ENCODE measurements around the gene ITSN2.
"Not testable (repeated sequence)": the region's sequence is repeated elsewhere in the genome, so short reads cannot be mapped to it uniquely, and the experiment has no call there.

Gene ITSN2

DNA sequence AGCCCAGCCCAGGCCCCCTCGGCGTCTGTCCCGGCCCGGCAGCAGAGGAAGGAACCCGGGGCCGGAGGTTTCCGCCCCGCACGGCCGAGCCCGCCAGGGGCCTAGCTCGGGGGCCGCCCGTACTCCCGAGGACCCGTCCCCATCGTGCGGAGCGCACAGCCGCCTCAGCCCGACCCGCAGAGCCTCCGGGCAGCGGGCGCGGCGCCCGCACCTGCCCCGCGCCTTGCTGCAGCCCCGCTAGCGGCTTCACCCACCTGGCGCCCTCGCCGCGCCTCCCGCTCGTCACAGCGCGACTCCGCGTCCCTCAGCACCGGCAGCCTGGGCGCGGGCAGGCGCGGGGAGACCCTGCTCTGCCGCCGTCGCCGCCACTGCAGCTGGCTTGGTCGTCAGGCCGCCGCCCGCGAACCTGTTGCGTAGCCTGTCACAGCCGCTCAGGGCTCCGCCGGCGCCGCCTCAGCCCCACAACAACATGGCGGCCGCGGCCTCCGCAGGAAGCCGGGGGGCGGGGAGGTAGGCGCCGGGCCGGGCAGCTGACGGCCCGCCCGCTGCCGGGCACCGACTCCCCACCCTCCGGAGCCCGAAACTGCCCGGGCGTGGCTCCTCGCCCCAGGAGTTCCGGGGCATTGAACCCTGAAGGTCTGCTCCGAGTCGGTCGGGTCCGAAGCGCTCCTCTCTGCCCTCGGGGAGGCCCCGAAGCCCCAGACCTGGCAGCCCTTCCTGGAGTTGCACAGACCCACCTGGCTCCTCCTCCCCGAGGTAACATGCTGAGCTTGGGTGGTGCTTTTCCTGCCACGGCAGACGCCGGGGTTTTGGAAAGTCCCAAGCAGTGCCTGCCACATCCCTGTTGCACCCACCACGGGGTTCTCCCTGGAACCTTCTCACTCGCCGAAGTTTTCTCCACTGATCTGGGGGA lies at the start of gene ITSN2:
TSS of gene ITSN2 (minus strand) at position 487 of the 913 bp plus-strand sequence. CDS start 32,454 bp downstream, outside the sequence.
- H3K4me3 ChIP-seq (ENCODE audit: low read depth, low read length) = peak within 1 kb of the TSS; percentile 85

DNA sequence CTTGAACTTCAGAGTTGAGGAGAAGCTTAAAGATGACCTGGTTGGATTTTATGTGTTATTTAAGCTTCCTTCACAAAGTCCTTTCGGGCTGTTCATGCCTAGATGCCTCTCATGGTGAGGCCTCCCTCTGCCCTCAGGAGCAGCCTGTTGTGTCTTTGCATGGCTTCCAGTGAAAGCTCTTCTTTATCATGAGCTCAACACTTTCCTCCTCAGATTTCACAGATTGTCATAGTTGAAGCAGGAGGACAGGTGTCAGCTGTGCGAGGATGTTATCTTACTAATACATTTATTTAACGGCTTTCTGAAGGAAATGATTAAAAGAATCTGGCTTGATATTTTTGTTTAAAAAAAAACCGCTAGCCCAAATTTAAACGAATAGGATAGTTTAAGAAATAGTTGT lies 48.8 kb upstream of the ITSN2 start:
- H3K4me3 ChIP-seq (ENCODE audit: low read depth, low read length) = no peak overlapping the region
- DNase-seq (ENCODE audit: low read depth) = peak; percentile 20

More for the DNA sequence above, at the start of gene ITSN2:
- DNase-seq (ENCODE audit: low read depth) = no peak

DNA sequence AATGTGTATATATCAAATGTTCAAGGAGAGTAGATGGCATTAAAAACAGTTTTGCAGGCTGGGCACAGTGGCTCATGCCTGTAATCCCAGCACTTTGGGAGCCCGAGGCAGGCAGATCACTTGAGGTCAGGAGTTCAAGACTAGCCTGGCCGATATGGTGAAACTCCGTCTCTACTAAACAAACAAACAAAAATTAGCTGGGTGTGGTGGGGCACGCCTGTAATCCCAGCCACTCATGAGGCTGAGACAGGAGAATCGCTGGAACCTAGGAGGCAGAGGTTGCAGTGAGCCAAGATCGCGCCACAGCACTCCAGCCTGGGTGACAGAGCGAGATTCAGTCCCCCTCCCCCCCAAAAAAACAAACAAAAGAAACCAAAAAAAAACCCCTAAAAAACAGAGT lies 48.4 kb upstream of the ITSN2 start:
- DNase-seq (ENCODE audit: low read depth); H3K4me3 ChIP-seq (ENCODE audit: low read depth, low read length): not testable (repeated sequence)

DNA sequence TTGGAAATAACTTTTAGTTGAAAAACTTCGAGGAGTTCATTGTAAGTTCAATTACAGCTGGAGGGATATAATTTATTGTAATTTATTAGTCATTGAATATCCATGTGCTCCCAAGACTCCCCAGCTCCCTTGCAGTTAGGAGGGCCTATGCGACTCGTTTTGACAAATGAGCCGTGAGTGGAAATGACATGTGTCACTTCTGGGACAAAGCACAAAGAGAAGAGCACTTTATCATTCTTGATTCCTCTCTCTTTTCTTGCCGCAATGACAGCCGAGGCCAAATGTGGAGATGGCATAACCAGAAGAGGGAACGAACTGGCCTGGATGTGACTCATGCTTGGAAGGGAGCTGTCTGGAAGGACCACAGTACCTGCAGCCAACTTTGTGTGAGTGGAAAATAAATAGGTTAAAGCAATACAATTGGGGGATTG lies 44.2 kb upstream of the ITSN2 start:
- DNase-seq (ENCODE audit: low read depth) = peak; percentile 14

DNA sequence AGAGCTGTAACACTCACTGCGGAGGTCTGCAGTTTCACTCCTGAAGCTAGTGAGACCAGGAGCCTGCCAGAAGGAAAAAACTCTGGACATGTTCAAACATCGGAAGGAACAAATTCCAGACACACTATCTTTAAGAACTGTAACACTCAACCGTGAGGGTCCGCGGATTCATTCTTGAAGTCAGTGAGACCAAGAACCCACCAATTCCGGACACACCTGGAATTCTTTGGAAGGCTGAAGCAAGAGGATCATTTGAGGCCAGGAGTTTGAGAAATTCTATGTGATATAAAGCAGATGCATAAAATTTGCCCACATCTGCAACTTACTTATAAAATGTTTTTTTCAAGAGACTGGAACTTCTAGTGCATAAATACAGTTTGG lies 43.5 kb upstream of the ITSN2 start:
- no peak for DNase-seq (ENCODE audit: low read depth)

More for the DNA sequence above, 44.2 kb upstream of the ITSN2 start:
- H3K4me3 ChIP-seq (ENCODE audit: low read depth, low read length) = no peak overlapping the region

DNA sequence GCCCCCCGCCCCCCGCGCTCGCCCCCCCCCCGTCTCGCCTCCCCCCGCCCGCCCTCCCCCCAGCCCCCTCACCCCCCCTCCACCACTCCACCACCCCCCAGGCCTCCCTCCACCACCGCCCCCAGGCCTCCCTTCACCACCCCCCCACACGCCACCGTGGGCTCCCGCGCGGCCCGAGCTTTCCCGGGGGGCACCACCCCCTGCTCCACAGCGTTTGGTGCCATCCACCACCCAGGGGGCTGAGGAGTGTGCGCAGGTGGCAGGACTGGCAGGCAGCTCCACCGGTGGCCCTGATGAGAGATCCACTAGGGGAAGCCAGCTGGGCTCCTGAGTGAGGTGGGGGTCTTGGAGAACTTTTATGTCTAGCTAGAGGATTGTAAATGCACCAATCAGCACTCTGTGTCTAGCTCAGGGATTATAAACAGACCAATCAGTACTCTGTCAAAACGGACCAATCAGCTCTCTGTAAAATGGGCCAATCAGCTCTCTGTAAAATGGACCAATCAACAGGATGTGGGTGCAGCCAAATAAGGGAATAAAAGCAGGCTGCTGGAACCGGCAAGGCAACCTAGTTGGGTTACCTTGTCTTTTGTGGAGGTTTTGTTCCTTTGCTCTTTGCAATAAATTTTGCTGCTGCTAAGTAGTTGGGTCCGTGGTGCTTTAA lies 43.0 kb upstream of the ITSN2 start:
- DNase-seq (ENCODE audit: low read depth) = no peak
- H3K4me3 ChIP-seq (ENCODE audit: low read depth, low read length) = no peak overlapping the region

More for the DNA sequence above, 43.5 kb upstream of the ITSN2 start:
- no peak overlapping the region for H3K4me3 ChIP-seq (ENCODE audit: low read depth, low read length)

DNA sequence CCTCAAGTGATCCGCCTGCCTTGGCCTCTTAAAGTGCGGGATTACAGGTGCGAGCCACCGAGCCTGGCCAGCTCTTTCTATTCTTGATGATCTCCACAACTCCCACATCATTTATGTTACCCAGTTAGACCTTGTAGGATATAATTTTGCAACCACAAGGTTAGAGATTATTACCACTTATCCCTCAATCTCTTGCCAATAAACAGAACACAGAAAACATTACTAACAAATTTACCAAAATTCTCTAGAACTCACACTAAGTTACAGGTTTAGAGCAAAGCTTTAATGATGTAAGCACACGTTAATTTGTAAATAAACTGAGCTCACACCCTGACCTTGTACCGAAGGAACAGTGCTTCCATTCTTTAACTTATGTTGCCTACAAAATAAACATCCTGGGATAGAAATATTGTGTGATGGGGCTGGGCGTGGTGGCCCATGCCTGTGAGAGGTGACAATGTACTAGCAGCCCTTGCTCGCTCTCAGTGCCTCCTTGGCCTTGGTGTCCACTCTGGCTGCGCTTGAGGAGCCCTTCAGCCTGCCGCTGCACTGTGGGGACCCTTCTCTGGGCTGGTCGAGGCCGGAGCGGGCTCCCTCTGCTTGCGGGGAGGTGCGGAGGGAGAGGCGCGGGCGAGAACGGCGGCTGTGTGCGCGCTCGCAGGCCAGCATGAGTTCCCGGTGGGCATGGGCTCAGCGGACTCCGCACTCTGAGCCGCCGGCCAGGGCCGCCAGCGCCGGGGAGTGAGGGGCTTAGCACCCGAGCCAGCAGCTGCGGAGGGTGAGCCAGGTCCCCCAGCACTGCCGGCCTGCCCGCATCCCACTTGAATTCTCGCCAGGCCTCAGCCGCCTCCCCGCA lies 42.1 kb upstream of the ITSN2 start:
- peak overlapping the region; percentile 30 for H3K4me3 ChIP-seq (ENCODE audit: low read depth, low read length)
- DNase-seq (ENCODE audit: low read depth) = no peak

DNA sequence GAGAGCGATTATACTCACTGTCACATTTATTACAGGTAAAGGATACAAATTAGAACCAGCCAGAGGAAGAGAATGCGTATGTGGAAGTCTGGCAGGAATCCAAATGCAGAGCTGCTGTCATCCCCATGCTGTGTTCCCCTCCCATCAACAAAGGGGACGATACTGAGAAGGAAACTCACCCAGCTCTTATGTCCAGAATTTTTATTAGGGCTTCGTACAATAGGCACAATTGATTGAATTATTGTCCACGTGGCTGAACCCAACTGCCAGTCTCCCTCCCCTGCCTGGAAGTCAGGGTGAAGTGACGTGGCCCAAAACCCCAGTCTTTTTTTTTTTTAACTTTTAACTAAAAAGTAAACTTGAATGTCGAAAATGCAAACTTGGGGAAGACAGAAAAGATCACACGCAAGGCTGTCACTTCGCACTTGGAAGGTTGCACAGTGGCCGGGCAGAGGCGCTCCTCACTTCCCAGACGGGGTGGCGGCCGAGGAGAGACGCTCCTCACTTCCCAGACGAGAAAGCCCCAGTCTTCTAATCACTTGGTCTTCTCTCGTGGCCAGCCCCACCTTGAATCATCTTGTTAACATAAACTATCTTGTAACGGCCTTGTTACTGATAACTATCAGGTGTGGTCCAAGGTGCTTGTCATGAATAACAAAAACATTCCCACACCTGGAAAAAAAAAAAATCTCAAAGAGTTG lies 40.0 kb upstream of the ITSN2 start:
- DNase-seq (ENCODE audit: low read depth) = no peak
- H3K4me3 ChIP-seq (ENCODE audit: low read depth, low read length) = no peak overlapping the region

DNA sequence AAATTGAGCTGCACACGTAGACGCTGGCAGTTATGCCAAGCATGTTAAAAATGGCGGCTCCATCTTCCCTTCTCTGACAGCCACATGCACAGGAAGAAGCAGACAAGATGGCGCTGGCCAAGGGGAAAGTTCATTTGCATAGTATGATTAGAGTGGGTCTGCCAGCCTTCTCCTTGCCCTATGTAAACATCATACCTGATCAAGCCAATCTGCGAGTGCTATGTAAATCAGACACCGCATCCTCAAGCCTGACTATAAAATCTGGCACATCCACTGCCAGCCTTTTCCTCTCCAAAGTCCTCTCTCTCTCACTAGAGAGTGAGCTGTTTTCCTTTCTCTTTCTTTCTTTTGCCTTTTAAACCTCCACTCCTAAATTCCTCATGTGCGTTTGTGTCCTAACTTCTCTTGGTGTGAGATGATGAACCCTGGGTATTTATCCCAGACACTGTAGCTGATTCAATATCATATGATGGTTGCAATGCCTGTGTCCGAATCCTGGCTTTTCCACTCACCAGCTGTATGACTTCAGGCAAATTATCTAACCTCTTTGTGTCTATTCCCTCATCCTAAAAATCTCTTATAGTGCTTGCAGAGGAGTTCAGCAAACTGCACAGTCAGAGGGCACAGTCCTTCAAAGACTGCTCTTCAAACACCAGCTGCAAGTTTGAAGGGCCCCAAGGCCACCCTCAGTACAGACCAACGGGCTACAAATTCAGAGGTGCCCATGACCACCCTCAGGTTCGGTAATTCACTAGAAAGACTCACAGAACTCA lies 39.3 kb upstream of the ITSN2 start:
- no peak for DNase-seq (ENCODE audit: low read depth)
- no peak overlapping the region for H3K4me3 ChIP-seq (ENCODE audit: low read depth, low read length)

DNA sequence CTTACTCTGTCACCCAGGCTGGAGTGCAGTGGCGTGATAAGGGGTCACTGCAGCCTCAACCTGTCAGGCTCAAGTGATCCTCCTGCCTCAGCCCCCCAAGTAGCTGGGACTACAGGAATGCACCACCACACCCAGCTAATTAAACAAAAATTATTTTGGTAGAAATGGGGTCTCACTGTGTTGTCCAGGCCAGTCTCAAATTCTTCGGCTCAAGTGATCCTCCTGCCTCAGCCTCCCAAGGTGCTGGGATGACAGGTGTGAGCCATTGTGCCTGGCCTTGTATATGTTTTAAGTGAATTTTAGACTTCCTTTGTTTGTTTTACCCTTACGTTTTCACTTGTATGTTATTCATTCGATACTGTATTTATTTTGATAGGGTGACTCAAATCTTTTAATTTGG lies 34.7 kb upstream of the ITSN2 start:
- H3K4me3 ChIP-seq (ENCODE audit: low read depth, low read length) = no peak overlapping the region
- DNase-seq (ENCODE audit: low read depth) = no peak

DNA sequence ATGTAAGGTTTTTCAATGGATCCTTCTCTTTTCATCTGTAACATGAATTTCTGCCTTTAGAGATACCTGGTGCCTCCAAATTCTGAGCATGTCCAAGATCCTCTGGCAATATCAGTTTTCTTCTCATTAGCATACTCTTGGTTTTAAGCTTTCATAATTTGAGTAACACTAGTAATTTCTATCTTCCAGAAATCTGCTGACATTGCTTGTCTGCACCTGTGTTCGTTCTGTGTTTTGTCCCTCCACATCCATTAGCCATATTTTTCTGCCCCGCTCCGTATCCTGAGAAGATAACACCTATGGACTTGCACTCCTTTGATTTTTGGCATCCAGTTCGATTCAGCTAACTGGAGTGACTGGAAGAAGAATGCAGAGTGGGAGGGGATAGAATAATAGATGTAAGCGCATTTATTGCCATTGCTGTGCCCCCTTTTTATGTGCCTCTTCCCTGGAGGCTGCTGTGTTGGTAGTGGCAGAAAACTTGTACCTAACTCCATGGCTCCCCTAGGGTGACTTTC lies 32.3 kb upstream of the ITSN2 start:
- H3K4me3 ChIP-seq (ENCODE audit: low read depth, low read length) = no peak overlapping the region
- no peak for DNase-seq (ENCODE audit: low read depth)

DNA sequence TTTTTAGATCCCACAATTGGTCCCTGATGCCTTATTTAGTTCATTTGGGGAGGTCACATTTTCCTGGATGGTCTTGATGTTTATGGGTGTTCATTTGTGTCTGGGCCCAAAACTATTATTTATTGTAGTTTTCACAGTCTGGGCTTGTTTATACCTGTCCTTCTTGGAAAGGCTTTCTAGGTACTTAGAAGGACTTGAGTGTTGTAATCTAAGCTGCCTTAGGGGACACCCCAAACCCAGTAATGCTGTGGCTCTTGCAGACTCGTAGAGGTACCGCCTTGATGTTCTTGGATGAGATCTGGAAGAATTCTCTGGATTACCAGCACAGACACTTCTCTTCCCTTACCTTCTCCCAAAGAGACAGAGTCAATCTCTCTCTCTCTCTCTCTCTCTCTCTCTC lies 25.0 kb upstream of the ITSN2 start:
- DNase-seq (ENCODE audit: low read depth) = no peak

DNA sequence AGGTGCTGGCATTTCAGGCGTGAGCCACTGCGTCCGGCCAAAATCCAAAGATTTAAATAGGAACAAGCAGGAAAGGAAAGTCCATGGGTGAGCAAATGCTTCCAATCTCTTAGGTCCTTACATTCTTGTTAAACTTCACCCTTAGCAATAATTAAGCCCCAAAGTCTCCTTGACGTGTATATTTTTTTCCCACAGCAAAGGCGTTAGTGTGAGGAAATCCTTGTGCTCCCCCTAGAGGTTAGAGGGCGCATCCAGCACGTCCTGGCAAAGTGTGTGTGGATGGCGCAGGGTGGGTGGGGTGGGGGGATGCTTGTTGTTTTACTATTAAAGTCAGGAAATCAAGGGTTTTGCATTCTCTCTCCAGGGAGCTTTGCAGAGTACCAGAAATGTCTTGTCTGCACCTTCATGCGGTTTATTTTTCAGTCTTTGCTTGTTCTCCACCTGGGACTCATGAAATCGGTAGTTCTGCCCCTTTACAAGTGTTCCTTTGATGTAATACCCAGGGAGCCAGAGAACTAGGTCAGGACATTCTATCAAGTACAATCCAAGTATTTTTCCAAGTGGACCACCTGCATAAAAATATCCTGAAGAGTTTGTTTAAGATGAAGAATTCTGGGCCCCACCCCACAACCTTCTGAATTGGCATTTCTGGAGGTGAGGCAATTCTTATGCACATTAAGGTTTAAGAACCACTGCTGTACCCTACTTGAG lies 22.2 kb upstream of the ITSN2 start:
- no peak for DNase-seq (ENCODE audit: low read depth)
- H3K4me3 ChIP-seq (ENCODE audit: low read depth, low read length) = no peak overlapping the region

More for the DNA sequence above, 25.0 kb upstream of the ITSN2 start:
- no peak overlapping the region for H3K4me3 ChIP-seq (ENCODE audit: low read depth, low read length)

DNA sequence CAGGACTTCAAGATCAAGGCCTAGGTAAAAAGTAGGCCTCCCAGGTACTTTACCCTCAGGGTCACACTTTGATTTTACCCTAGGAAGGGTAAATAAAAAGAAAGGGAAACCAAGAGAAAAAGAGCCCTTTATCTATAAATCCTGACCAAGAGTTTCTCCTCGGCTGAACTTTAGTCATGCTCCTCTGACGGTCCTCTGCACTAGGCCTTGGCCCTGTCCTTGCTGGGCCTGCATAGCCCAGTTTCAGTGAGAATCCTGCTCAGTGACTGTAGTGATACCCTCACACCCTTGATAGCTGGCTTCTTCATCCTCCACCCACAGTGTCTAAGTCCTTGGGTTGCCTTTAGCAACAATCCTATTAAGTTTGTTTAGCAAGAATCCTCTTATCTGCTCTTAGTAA lies 20.5 kb upstream of the ITSN2 start:
- no peak for DNase-seq (ENCODE audit: low read depth)
- no peak overlapping the region for H3K4me3 ChIP-seq (ENCODE audit: low read depth, low read length)

DNA sequence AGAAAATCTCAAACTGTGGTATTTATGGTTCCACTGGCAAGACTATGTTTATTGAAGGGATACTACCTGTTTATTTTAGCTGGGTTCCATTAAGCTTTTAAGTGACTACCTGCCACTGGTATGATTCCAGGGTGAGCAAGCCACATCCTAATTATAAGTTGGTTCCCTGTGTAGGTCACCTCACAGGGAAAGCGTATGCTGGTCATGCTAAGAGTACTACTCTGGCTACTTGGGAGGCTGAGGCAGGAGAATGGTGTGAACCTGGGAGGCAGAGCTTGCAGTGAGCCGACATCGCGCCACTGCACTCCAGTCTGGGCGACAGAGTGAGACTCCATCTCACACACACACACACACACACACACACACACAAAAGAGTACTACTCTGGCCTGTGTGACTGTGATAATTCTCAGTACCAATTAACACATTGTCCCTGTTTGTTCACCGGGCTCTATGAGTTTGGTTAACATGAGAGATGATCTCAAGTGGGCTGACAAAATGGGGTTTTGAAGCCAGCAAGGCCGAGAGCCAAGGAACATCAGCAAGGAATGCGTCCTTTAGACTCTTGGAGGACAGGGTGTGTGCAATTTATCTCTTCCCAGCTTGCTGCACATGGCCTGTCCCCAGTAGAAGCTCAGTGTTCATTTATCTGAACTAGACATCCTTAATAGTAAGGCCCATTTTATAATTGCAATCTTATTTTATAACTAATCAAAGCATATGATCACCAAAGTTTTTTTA lies 15.2 kb upstream of the ITSN2 start:
- DNase-seq (ENCODE audit: low read depth) = no peak

DNA sequence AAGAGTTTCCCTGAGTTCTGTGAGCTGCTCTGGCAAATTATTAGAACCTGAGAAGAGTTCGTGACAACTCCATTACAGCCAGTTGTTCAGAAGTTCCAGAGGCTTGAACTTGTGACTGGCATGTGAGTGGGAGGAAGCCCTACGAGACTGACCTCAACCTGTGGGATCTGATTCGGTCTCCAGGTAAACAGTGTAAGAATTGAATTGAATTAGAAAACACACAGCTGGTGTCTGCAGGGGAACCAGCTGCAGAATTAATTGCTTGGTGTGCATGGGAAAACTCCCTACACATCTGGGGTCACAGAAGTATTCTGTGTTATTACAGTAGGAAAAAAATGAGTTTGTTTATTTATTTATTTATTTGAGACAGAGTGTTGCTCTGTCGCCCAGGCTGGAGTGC lies 14.0 kb upstream of the ITSN2 start:
- no peak overlapping the region for H3K4me3 ChIP-seq (ENCODE audit: low read depth, low read length)
- DNase-seq (ENCODE audit: low read depth) = no peak

More for the DNA sequence above, 15.2 kb upstream of the ITSN2 start:
- no peak overlapping the region for H3K4me3 ChIP-seq (ENCODE audit: low read depth, low read length)

DNA sequence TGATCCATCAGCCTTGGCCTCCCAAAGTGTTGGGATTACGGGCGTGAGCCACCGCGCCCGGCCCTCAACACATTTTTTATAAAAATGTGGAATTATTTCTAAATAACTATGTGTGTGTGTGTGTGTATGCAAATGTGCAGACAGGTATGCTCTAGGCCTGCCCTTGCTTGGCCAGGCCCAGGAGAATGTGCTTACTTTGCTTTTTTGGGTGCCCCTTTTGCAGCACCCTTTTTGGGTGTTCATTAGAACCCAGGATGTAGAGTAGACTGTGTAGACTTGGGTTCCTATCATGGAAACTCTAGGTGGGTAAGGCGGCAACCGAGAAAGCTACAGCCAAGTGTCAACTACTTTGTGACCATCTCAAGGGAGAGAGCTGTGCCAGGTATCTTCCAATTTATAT lies 11.7 kb upstream of the ITSN2 start:
- no peak overlapping the region for H3K4me3 ChIP-seq (ENCODE audit: low read depth, low read length)

More for the DNA sequence above, 11.7 kb upstream of the ITSN2 start:
- no peak for DNase-seq (ENCODE audit: low read depth)

Measured in skeletal muscle cell (primary cell).